ENCODE results near the gene GNRH2.

The GNRH2 gene

GRCh38 chr20:3032624-3033023, 10.8 kb upstream of the GNRH2 start:
- Histone ChIP-seq H3K79me2 (no peaks in the 10 kb centered on the region), H3K27ac (no peak overlapping the region), H3K9me3 (ENCODE audit: control insufficient read depth, low read length) (no peaks in the 10 kb centered on the region), H3K4me1 (no peaks in the 10 kb centered on the region), H3K9ac (no peak overlapping the region), H3K36me3 (ENCODE audit: control insufficient read depth, insufficient read depth, low read length) (no peaks in the 10 kb centered on the region), H2AFZ (no peak overlapping the region), H3K4me2 (ENCODE audit: low read length) (no peak overlapping the region), H3K27me3 (ENCODE audit: control insufficient read depth, insufficient read depth, low read length) (no peaks in the 10 kb centered on the region), H3K4me3 (ENCODE audit: low read depth, low read length) (no peak overlapping the region)
- no peak for TF ChIP-seq CTCF (IDR thresholded peaks at IDR 0.05)

- Histone ChIP-seq H3K4me3 (ENCODE audit: low read depth, low read length) (no peak overlapping the region), H3K27ac (no peak overlapping the region), H2AFZ (no peak overlapping the region), H3K4me2 (ENCODE audit: low read length) (no peak overlapping the region), H3K36me3 (ENCODE audit: control insufficient read depth, insufficient read depth, low read length) (no peaks in the 10 kb centered on the region), H3K9me3 (ENCODE audit: control insufficient read depth, low read length) (no peaks in the 10 kb centered on the region), H3K79me2 (no peaks in the 10 kb centered on the region), H3K4me1 (peaks cover 5% of the 10 kb centered on the region), H3K9ac (no peak overlapping the region), H3K27me3 (ENCODE audit: control insufficient read depth, insufficient read depth, low read length) (no peaks in the 10 kb centered on the region)
- no peak for TF ChIP-seq CTCF (IDR thresholded peaks at IDR 0.05)
These were observed 5.8 kb upstream of the GNRH2 start for GRCh38 chr20:3037654-3038053.

- Histone ChIP-seq H3K4me2 (ENCODE audit: low read length) (no peak overlapping the region), H3K9me3 (ENCODE audit: control insufficient read depth, low read length) (no peaks in the 10 kb centered on the region), H3K27me3 (ENCODE audit: control insufficient read depth, insufficient read depth, low read length) (no peaks in the 10 kb centered on the region), H3K79me2 (no peaks in the 10 kb centered on the region), H3K4me3 (ENCODE audit: low read depth, low read length) (no peak overlapping the region), H3K4me1 (peaks cover 5% of the 10 kb centered on the region), H3K27ac (no peak overlapping the region), H2AFZ (no peak overlapping the region), H3K9ac (no peak overlapping the region), H3K36me3 (ENCODE audit: control insufficient read depth, insufficient read depth, low read length) (no peaks in the 10 kb centered on the region)
- no peak for TF ChIP-seq CTCF (IDR thresholded peaks at IDR 0.05)
These were observed 5.0 kb upstream of the GNRH2 start for GRCh38 chr20:3038454-3038853.

- H3K36me3 ChIP-seq (ENCODE audit: control insufficient read depth, insufficient read depth, low read length) = no peaks in the 10 kb centered on the region
- H2AFZ ChIP-seq = no peak overlapping the region
- H3K27me3 ChIP-seq (ENCODE audit: control insufficient read depth, insufficient read depth, low read length) = no peaks in the 10 kb centered on the region
- H3K9ac ChIP-seq = no peak overlapping the region
- no peak for TF ChIP-seq CTCF (IDR thresholded peaks at IDR 0.05)
- H3K79me2 ChIP-seq = no peaks in the 10 kb centered on the region
- no peaks in the 10 kb centered on the region for H3K9me3 ChIP-seq (ENCODE audit: control insufficient read depth, low read length)
- peaks cover 5% of the 10 kb centered on the region for H3K4me1 ChIP-seq
- H3K4me3 ChIP-seq (ENCODE audit: low read depth, low read length) = no peak overlapping the region
- no peak overlapping the region for H3K27ac ChIP-seq
- no peak overlapping the region for H3K4me2 ChIP-seq (ENCODE audit: low read length)
These were observed 4.0 kb upstream of the GNRH2 start for GRCh38 chr20:3039426-3039825.

GRCh38 chr20:3040086-3040485, 3.3 kb upstream of the GNRH2 start:
- H3K9me3 ChIP-seq (ENCODE audit: control insufficient read depth, low read length) = no peaks in the 10 kb centered on the region
- no peak overlapping the region for H3K4me2 ChIP-seq (ENCODE audit: low read length)
- no peak overlapping the region for H3K27ac ChIP-seq
- no peaks in the 10 kb centered on the region for H3K36me3 ChIP-seq (ENCODE audit: control insufficient read depth, insufficient read depth, low read length)
- TF ChIP-seq CTCF (IDR thresholded peaks at IDR 0.05) = no peak
- no peak overlapping the region for H3K4me3 ChIP-seq (ENCODE audit: low read depth, low read length)
- no peaks in the 10 kb centered on the region for H3K27me3 ChIP-seq (ENCODE audit: control insufficient read depth, insufficient read depth, low read length)
- no peaks in the 10 kb centered on the region for H3K79me2 ChIP-seq
- no peak overlapping the region for H2AFZ ChIP-seq
- peaks cover 6% of the 10 kb centered on the region for H3K4me1 ChIP-seq
- H3K9ac ChIP-seq = no peak overlapping the region

Measured in parathyroid adenoma (tissue), 2 donors.